Femur (tissue), 1 donor: ENCODE data around the gene CUBN.

ENCODE experiments used
- DNase-seq: peaks from one replicate; pipeline ENCODE4 v3.0.0-alpha.2; 2017

CUBN gene

GRCh38 chr10:17005621-17006566, 123.7 kb downstream of the CUBN start:
- DNase-seq, result no peak

- DNase-seq, result no peak
Measured at GRCh38 chr10:17004801-17005380, 124.7 kb downstream of the CUBN start.

GRCh38 chr10:17003651-17004286, 125.8 kb downstream of the CUBN start:
- no peak for DNase-seq

- no peak for DNase-seq
Measured at GRCh38 chr10:17003151-17003550, 126.5 kb downstream of the CUBN start.

GRCh38 chr10:17001961-17002749, 127.5 kb downstream of the CUBN start:
- peak; percentile 90 for DNase-seq

- no peak for DNase-seq
Measured at GRCh38 chr10:17001297-17001744, 128.3 kb downstream of the CUBN start.

- DNase-seq, result no peak
Measured at GRCh38 chr10:16999665-17000451, 129.8 kb downstream of the CUBN start.

GRCh38 chr10:16996530-16996964, 133.1 kb downstream of the CUBN start:
- no peak for DNase-seq

GRCh38 chr10:16995867-16996529, 133.6 kb downstream of the CUBN start:
- no peak for DNase-seq

GRCh38 chr10:16993186-16993585, 136.4 kb downstream of the CUBN start:
- DNase-seq, result no peak

- DNase-seq, result no peak
Measured at GRCh38 chr10:16992611-16993119, 136.9 kb downstream of the CUBN start.

GRCh38 chr10:16991011-16991410, 138.6 kb downstream of the CUBN start:
- DNase-seq, result no peak

GRCh38 chr10:16989826-16990293, 139.8 kb downstream of the CUBN start:
- no peak for DNase-seq

- DNase-seq, result no peak
Measured at GRCh38 chr10:16988900-16989299, 140.7 kb downstream of the CUBN start.

- DNase-seq, result no peak
Measured at GRCh38 chr10:16987976-16988610, 141.5 kb downstream of the CUBN start.

GRCh38 chr10:16987206-16987621, 142.4 kb downstream of the CUBN start:
- DNase-seq, result no peak

- DNase-seq, result no peak
Measured at GRCh38 chr10:16986406-16987205, 143.0 kb downstream of the CUBN start.

GRCh38 chr10:16986082-16986405, 143.6 kb downstream of the CUBN start:
- no peak for DNase-seq

GRCh38 chr10:16984242-16984641, 145.4 kb downstream of the CUBN start:
- DNase-seq, result no peak

GRCh38 chr10:16976803-16977202, 152.8 kb downstream of the CUBN start:
- DNase-seq, result no peak
